Measurements from ENCODE around the gene STX10. TPM values are rescaled to one million over a fixed set of nuclear protein-coding genes. Genes with fewer than 3 reads are reported as not detected.
A peak's percentile ranks its signal among the peaks of the same experiment; 100 is the strongest.

Gene STX10
- polyA plus RNA-seq, 1 of the 3 experiments (the other 2 are of a cell fraction): 163 TPM

GRCh38 chr19:13117772-13118423 is 32.3 kb downstream of the STX10 start, which contains the start of gene NACC1:
NACC1 (plus strand) TSS chr19:13118264; CDS start chr19:13135208, 16,944 bp downstream.
- Histone ChIP-seq H3K9me3 (no peaks in the 10 kb centered on the region), H3K9me2 (no peaks in the 10 kb centered on the region), H3K4me1 (ENCODE audit: control insufficient read depth in 1 of 2, insufficient read depth in 2 of 2, low read depth in 1 of 2, low read length in 1 of 2) (peaks cover 22 to 27% of the 10 kb centered on the region in 2 experiments; a peak in 2 of 4 replicates), H3K36me3 (replicated peaks in 1 of 2; ENCODE audit: control insufficient read depth in 1 of 2, insufficient read depth in 2 of 2, low read length in 1 of 2) (peaks cover 12 to 13% of the 10 kb centered on the region in 2 experiments), H3K4me2 (peak within 1 kb of the TSS; percentile 83), H3K9ac (peak within 1 kb of the TSS; percentile 97), H3K79me2 (ENCODE audit: insufficient read depth) (peaks cover 72% of the 10 kb centered on the region), H3K27ac (ENCODE audit: low read depth in 2 of 2, low read length in 1 of 2) (peak within 1 kb of the TSS; percentile 65 to 85), H3K4me3 (ENCODE audit: low read depth in 2 of 2, low read length in 1 of 2) (peak within 1 kb of the TSS; percentile 97 to 98), H3K27me3 (ENCODE audit: insufficient read depth) (no peaks in the 10 kb centered on the region), H3F3A (replicated peaks; ENCODE audit: insufficient read depth) (peaks cover 4% of the 10 kb centered on the region), H2AFZ (ENCODE audit: low read depth) (peak within 1 kb of the TSS; percentile 98), H4K20me1 (ENCODE audit: insufficient read depth) (peaks cover 40% of the 10 kb centered on the region)
- CTCF ChIA-PET: interaction anchor here (0.6 to 4.0 kb wide), 9 partner anchors 10 to 472 kb away, joined by 3 to 20 read pairs (median 5); no protein-coding TSS in a partner anchor
- POLR2A ChIA-PET: interaction anchor here (0.8 to 3.7 kb wide), 6 partner anchors 12 to 185 kb away, joined by 3 to 16 read pairs (median 4); partner anchors contain the start of genes IER2 and STX10
- WGBS (ENCODE audit: low lambda C conversion rate): 6% methylated on average over 25 of the region's 65 CpGs
- TF ChIP-seq POLR2AphosphoS5 (IDR thresholded peaks at IDR 0.05; ENCODE audit: low read depth, low read length) (peak; percentile 30; the same call in 1 of the 2 replicates), MEF2A (IDR thresholded peaks at IDR 0.05; ENCODE audit: borderline replicate concordance, low read depth) (no peak), CHD2 (IDR thresholded peaks at IDR 0.05; ENCODE audit: low read length, partially characterized antibody) (peak; percentile 50), MAX (IDR thresholded peaks at IDR 0.05; ENCODE audit: low read depth) (peak; percentile 10; the same call in 1 of the 2 replicates), NRF1 (IDR thresholded peaks at IDR 0.05; ENCODE audit: low read depth, low read length) (0 out of 2 replicates have a peak, but pooled peaks have one; percentile 44), RCOR1 (IDR thresholded peaks at IDR 0.05; ENCODE audit: low read length) (peak; percentile 78), NFIC (IDR thresholded peaks at IDR 0.05; ENCODE audit: borderline replicate concordance) (no peak), CTCF (IDR thresholded peaks at IDR 0.05) (no peak), ELF1 (IDR thresholded peaks at IDR 0.05) (no peak), TEAD4 (IDR thresholded peaks at IDR 0.05; ENCODE audit: borderline replicate concordance, insufficient read depth) (no peak), SIN3A (IDR thresholded peaks at IDR 0.05; ENCODE audit: borderline replicate concordance, low read depth, low read length) (no peak), GABPA (IDR thresholded peaks at IDR 0.05; ENCODE audit: low read depth) (peak; percentile 32; the same call in 1 of the 2 replicates), RFX5 (IDR thresholded peaks at IDR 0.05; ENCODE audit: low read length) (no peak), FOXJ3 (CRISPR knock-in tag; IDR thresholded peaks at IDR 0.05) (no peak), IRF3 (IDR thresholded peaks at IDR 0.05; ENCODE audit: low read depth, low read length) (no peak), TCF12 (IDR thresholded peaks at IDR 0.05) (no peak), YY1 (IDR thresholded peaks at IDR 0.05; ENCODE audit: low read depth) (peak; percentile 81), TAF1 (IDR thresholded peaks at IDR 0.05; ENCODE audit: borderline replicate concordance, low read depth, low read length) (peak; percentile 88)
- TF ChIP-seq, protein P1, sequence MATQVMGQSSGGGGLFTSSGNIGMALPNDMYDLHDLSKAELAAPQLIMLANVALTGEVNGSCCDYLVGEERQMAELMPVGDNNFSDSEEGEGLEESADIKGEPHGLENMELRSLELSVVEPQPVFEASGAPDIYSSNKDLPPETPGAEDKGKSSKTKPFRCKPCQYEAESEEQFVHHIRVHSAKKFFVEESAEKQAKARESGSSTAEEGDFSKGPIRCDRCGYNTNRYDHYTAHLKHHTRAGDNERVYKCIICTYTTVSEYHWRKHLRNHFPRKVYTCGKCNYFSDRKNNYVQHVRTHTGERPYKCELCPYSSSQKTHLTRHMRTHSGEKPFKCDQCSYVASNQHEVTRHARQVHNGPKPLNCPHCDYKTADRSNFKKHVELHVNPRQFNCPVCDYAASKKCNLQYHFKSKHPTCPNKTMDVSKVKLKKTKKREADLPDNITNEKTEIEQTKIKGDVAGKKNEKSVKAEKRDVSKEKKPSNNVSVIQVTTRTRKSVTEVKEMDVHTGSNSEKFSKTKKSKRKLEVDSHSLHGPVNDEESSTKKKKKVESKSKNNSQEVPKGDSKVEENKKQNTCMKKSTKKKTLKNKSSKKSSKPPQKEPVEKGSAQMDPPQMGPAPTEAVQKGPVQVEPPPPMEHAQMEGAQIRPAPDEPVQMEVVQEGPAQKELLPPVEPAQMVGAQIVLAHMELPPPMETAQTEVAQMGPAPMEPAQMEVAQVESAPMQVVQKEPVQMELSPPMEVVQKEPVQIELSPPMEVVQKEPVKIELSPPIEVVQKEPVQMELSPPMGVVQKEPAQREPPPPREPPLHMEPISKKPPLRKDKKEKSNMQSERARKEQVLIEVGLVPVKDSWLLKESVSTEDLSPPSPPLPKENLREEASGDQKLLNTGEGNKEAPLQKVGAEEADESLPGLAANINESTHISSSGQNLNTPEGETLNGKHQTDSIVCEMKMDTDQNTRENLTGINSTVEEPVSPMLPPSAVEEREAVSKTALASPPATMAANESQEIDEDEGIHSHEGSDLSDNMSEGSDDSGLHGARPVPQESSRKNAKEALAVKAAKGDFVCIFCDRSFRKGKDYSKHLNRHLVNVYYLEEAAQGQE (IDR thresholded peaks at IDR 0.05; ENCODE audit: low read depth, low read length): 0 out of 2 replicates have a peak, but pooled peaks have one; percentile 51
- TF ChIP-seq, protein P2, sequence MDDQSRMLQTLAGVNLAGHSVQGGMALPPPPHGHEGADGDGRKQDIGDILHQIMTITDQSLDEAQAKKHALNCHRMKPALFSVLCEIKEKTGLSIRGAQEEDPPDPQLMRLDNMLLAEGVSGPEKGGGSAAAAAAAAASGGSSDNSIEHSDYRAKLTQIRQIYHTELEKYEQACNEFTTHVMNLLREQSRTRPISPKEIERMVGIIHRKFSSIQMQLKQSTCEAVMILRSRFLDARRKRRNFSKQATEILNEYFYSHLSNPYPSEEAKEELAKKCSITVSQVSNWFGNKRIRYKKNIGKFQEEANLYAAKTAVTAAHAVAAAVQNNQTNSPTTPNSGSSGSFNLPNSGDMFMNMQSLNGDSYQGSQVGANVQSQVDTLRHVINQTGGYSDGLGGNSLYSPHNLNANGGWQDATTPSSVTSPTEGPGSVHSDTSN (IDR thresholded peaks at IDR 0.05): no peak
- TF ChIP-seq, protein P3, sequence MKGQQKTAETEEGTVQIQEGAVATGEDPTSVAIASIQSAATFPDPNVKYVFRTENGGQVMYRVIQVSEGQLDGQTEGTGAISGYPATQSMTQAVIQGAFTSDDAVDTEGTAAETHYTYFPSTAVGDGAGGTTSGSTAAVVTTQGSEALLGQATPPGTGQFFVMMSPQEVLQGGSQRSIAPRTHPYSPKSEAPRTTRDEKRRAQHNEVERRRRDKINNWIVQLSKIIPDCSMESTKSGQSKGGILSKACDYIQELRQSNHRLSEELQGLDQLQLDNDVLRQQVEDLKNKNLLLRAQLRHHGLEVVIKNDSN (IDR thresholded peaks at IDR 0.05; ENCODE audit: borderline replicate concordance, low read depth): no peak
- peak; percentile 99 for DNase-seq
